GM19372 (cell line): Measurements from ENCODE around the gene RPS6KB2.
"Not testable (repeated sequence)": the region's sequence is repeated elsewhere in the genome, so short reads cannot be mapped to it uniquely, and the experiment has no call there.

ENCODE experiments used
- ATAC-seq: cut with Tn5 transposase; IDR thresholded peaks from one replicate; pipeline ENCODE4 v1.9.1; 2021; ENCODE audit warnings: mild to moderate bottlenecking, low read depth, moderate library complexity; ENCODE audit not compliant: unreplicated experiment

RPS6KB2 gene

GRCh38 chr11:67463680-67464410, 35.6 kb downstream of the RPS6KB2 start:
- ATAC-seq, result no peak

GRCh38 chr11:67464411-67465188, 36.3 kb downstream of the RPS6KB2 start:
- peak; percentile 46 for ATAC-seq

- ATAC-seq, result no peak
These were observed 36.9 kb downstream of the RPS6KB2 start for GRCh38 chr11:67465189-67465510.

- ATAC-seq, result not testable (repeated sequence)
These were observed 37.2 kb downstream of the RPS6KB2 start for GRCh38 chr11:67465530-67465929.

GRCh38 chr11:67466367-67466766, 38.1 kb downstream of the RPS6KB2 start:
- no peak for ATAC-seq

- ATAC-seq, result no peak
These were observed 38.9 kb downstream of the RPS6KB2 start for GRCh38 chr11:67466962-67467771.

GRCh38 chr11:67468056-67468455, 39.8 kb downstream of the RPS6KB2 start:
- ATAC-seq, result no peak

- ATAC-seq, result no peak
These were observed 40.1 kb downstream of the RPS6KB2 start for GRCh38 chr11:67468456-67468758.

- ATAC-seq, result peak; percentile 63
These were observed 40.6 kb downstream of the RPS6KB2 start, which contains the start of gene TMEM134 for GRCh38 chr11:67468759-67469507. Gene TMEM134, minus strand, starts transcription at chr11:67469251. Its CDS starts 59 bp downstream, at chr11:67469192.

GRCh38 chr11:67469508-67469811, 41.2 kb downstream of the RPS6KB2 start:
- ATAC-seq, result no peak

GRCh38 chr11:67470337-67471002, 42.2 kb downstream of the RPS6KB2 start:
- ATAC-seq, result no peak

- no peak for ATAC-seq
These were observed 44.6 kb downstream of the RPS6KB2 start for GRCh38 chr11:67472882-67473281.

- ATAC-seq, result not testable (repeated sequence)
These were observed 48.4 kb downstream of the RPS6KB2 start for GRCh38 chr11:67476692-67477091.

GRCh38 chr11:67477344-67478050, 49.2 kb downstream of the RPS6KB2 start:
- not testable (repeated sequence) for ATAC-seq

- no peak for ATAC-seq
These were observed 54.1 kb downstream of the RPS6KB2 start for GRCh38 chr11:67482275-67482826.

- ATAC-seq, result peak; percentile 65
These were observed 54.8 kb downstream of the RPS6KB2 start, which contains the start of gene AIP for GRCh38 chr11:67482827-67483798. Gene AIP, plus strand, starts transcription at chr11:67483026. Its CDS starts 133 bp downstream, at chr11:67483159.

GRCh38 chr11:67483831-67484665, 55.8 kb downstream of the RPS6KB2 start:
- ATAC-seq, result no peak
